Measurements from ENCODE around the gene CDH12. TPM values are rescaled to one million over a fixed set of nuclear protein-coding genes. Genes with fewer than 3 reads are reported as not detected.

The CDH12 gene
- total RNA-seq, 1 experiment from 2014 or later: not detected

GRCh38 chr5:22542340-22542739 lies 310.8 kb downstream of the CDH12 start:
- no peak overlapping the region for H3K4me3 ChIP-seq (replicated peaks in 1 of 2; ENCODE audit: low read depth in 1 of 2, low read length in 2 of 2)
- no peak overlapping the region for H3K9ac ChIP-seq (ENCODE audit: low read length)
- H2AFZ ChIP-seq (ENCODE audit: low read depth, low read length, poor library complexity, severe bottlenecking): no peak overlapping the region
- H3K4me2 ChIP-seq (ENCODE audit: low read length): no peak overlapping the region
- H3K79me2 ChIP-seq (ENCODE audit: insufficient read depth, low read length): no peaks in the 10 kb centered on the region
- intact Hi-C loops (cut with micrococcal nuclease): no loop called here
- ChIA-PET RAD21 (ENCODE audit: low non-redundant PET in 1 of 2, low total read pairs in 2 of 2, uncharacterized antibody in 2 of 2, unreplicated experiment in 2 of 2) (no interaction called here), POLR2A (no interaction called here), CTCF (no interaction called here)
- no peaks in the 10 kb centered on the region for H3K27me3 ChIP-seq (ENCODE audit: insufficient read depth, low read length)
- DNase-seq (ENCODE audit: low read depth, low spot score) (no peak), ATAC-seq (no peak)
- H4K20me1 ChIP-seq (ENCODE audit: insufficient read depth): no peaks in the 10 kb centered on the region
- BruUV-seq (replicated peaks): no TSS peak
- no peaks in the 10 kb centered on the region for H3K4me1 ChIP-seq (ENCODE audit: control insufficient read depth in 1 of 2, insufficient read depth in 2 of 2, low read length in 2 of 2)
- peaks cover 5 to 42% of the 10 kb centered on the region in 2 experiments; a peak in 2 of 4 replicates for H3K9me3 ChIP-seq (ENCODE audit: control insufficient read depth in 1 of 2, insufficient read depth in 1 of 2, low read depth in 1 of 2, low read length in 2 of 2)
- H3K27ac ChIP-seq (ENCODE audit: low read depth, low read length): no peak overlapping the region
- H3K9me2 ChIP-seq (ENCODE audit: insufficient read depth): no peaks in the 10 kb centered on the region
- TF ChIP-seq CTCF (IDR thresholded peaks at IDR 0.05 in 2 of 3, conservative IDR thresholded peaks at IDR 0.05 in 1 of 3; ENCODE audit: borderline replicate concordance in 1 of 3, insufficient read depth in 1 of 3, low read depth in 2 of 3, low read length in 2 of 3) (no peak), MAX (IDR thresholded peaks at IDR 0.05) (no peak), POLR2A (IDR thresholded peaks at IDR 0.05; ENCODE audit: borderline replicate concordance, extremely low read depth, insufficient read depth, insufficient read length) (no peak), POLR2AphosphoS5 (IDR thresholded peaks at IDR 0.05; ENCODE audit: low read depth, low read length) (no peak), ZFX (IDR thresholded peaks at IDR 0.05) (no peak), CBX3 (IDR thresholded peaks at IDR 0.05; ENCODE audit: low read depth) (no peak), SRF (IDR thresholded peaks at IDR 0.05; ENCODE audit: low read depth) (no peak), REST (IDR thresholded peaks at IDR 0.05; ENCODE audit: low read depth) (no peak), SIN3A (IDR thresholded peaks at IDR 0.05; ENCODE audit: low read depth) (no peak), FOSL1 (IDR thresholded peaks at IDR 0.05; ENCODE audit: low read depth) (no peak), EZH2 (IDR thresholded peaks at IDR 0.05) (no peak)
- H3K36me3 ChIP-seq (ENCODE audit: control insufficient read depth in 1 of 2, insufficient read depth in 2 of 2, low read length in 2 of 2): no peaks in the 10 kb centered on the region
